HG02973 (cell line): ENCODE measurements around the gene NLGN1.
"Not testable (repeated sequence)": the region's sequence is repeated elsewhere in the genome, so short reads cannot be mapped to it uniquely, and the experiment has no call there.

Experiments
- ATAC-seq: cut with Tn5 transposase; IDR thresholded peaks from one replicate; pipeline ENCODE4 v1.9.1; 2021; ENCODE audit warnings: moderate library complexity; ENCODE audit not compliant: unreplicated experiment

NLGN1 gene

GRCh38 chr3:173429076-173429475, 31.5 kb downstream of the NLGN1 start:
- ATAC-seq, result no peak

DNA sequence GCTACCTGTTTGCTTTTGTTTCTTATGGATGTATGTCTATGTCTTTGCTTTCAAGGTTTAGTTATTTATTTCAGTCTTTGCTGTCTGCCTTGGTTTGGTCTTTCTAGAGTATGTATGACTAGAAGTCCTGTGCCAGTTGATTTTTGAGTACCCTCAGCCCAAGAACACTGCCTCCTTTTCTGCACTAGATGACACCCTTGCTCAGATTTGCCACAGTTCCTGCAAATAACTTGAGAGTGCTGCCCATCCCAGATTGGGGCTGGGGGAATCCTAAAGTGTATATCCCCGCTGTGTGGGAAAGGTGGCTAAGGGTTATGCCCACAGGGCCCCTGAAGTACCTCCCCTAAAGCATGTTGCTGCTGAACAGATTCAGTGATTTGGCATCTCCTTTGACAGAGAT, 32.0 kb downstream of the NLGN1 start:
- ATAC-seq, result no peak

- ATAC-seq, result no peak
Measured at GRCh38 chr3:173430576-173430975, 33.0 kb downstream of the NLGN1 start.

GRCh38 chr3:173439004-173439403, 41.5 kb downstream of the NLGN1 start:
- no peak for ATAC-seq

DNA sequence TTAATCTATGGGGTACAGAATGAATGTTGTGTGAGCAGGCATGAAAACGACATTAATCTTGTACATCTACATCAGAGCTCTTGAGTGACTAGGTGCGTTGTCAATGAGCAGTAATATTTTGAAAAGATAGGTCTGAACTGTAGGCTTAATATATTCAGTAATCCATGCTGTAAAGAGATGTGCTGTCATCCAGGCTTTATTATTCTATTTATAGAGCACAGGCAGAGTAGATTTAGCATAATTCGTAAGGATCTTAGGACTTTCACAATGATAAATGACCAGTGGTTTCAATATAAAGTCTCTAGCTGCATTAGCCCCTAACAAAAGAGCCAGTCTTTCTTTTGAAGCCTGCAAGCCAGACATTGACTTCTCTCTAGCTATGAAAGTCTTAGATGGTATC, 43.0 kb downstream of the NLGN1 start:
- no peak for ATAC-seq

GRCh38 chr3:173451561-173451960, 54.0 kb downstream of the NLGN1 start:
- ATAC-seq, result not testable (repeated sequence)

DNA sequence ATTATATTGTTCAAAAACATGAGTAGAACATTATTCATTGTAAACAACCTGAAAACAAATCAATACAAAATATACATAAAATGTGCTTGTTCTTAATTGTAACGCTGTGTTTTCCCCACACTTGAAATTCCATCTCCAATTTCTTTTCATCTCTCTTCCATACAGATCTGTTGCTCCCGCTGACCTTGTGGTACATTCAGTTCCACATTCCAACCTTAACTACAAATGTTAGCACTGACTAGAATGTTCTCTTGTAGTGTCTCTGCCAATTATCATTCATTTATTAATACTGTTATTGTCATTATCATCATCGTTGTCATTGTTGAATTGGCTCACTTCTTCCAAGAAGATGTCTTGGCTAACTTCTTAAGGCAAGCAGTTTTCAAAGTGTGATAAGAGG, 65.7 kb downstream of the NLGN1 start:
- ATAC-seq, result no peak

DNA sequence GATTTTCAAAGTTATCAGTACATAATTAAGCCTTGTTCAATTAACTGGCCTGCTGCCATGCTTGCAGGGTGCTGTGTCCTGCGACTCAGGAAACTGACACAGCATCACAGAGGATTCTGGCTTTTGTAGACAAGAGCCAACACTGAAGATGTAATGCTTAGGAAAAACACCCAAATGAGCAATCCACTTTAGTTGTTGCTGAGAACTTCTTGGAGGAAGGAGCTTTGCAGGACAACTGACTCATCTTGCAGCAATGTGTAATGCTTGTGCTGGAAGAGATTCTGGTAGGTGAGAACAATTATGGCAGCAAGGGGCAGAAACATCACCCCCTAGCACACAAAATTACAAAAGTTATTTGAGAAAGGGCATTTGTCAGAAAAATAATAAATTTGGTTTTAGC, 67.6 kb downstream of the NLGN1 start:
- no peak for ATAC-seq

DNA sequence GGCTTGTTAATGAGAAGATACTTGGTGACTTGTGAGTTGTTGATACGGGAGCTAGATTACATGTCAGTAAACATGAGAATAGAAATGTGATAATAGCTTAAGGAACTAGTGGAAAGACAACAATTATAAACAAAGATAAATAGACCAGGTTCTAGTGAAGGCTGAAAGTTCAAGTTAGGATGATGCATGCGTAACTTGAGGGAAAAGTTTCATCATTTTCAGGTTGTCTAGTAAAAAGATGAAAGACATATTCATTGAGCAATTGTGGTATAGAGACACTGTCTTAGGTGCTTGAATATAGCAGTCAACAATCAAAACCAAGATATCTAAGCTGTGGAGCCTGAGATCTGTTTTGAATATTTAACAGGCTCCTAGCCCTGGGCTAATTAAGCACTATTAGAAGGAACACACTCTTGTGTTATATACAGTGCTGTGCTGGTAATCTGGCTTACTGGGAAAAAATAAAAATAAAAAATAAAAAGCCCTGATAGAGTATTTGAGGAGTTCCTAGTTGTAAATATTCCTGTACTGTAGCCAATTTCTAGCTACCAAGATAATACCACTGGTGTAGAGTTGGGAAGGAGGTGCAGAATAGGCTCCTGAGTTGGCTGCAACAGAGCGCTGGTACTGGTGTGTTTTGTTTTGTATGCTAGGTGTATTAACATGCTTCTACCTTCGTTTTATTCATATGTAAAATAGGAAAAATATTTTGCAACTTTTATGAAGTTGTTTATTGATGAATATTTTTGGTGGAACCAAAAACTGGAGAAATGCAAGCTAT, 68.5 kb downstream of the NLGN1 start:
- no peak for ATAC-seq

- ATAC-seq, result no peak
Measured at GRCh38 chr3:173467501-173467900, 70.0 kb downstream of the NLGN1 start.

- no peak for ATAC-seq
Measured at GRCh38 chr3:173473237-173473636, 75.7 kb downstream of the NLGN1 start.

GRCh38 chr3:173479301-173479700, 81.8 kb downstream of the NLGN1 start:
- ATAC-seq, result no peak

DNA sequence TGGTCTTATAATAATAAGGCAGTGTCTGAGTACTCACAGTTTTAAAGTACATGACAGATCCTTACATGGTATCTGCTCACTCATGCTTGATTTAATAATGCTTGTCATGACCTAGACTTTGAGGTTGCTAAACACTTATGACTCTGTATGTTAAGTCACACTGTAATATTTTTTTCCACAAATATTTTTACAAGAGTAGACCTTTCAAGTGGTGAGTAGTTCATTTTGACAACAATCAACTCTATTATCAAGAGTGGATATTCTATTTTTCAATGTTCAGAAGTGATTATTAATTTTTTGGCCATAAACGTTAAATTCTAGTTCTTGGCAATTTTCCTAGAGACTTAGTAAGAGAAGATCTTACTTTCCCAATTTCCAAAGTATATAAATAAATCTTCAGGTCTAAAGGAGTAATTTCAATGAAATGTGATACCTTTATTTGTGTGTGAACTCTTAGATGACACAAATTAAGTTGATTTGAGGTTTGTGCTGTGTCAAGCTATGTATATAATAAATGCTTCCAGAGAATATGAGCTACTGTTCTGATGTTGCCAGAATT, 104.5 kb downstream of the NLGN1 start:
- ATAC-seq, result no peak

GRCh38 chr3:173502983-173503568, 105.5 kb downstream of the NLGN1 start:
- ATAC-seq, result no peak

DNA sequence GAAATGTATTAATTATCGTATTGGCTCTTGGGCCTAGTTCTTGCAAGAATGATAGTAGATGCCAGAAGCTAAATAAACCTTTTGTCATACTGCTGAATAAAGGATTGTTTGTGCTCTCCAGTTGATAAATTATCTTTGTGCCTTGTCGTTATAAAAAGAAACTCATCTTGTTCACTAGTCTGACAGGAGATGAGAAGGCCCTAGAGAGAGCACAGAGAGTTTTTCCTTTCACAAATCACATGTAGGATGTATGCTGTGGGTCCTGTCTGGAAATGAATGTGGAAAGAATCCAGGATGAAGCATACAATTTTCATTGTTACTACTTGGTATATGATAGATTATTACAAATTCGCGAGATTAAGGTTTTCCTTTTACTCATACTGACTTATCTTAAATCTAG, 113.0 kb downstream of the NLGN1 start:
- no peak for ATAC-seq

- ATAC-seq, result no peak
Measured at GRCh38 chr3:173513123-173513522, 115.6 kb downstream of the NLGN1 start.

GRCh38 chr3:173529062-173529711, 131.6 kb downstream of the NLGN1 start:
- peak; percentile 90 for ATAC-seq

DNA sequence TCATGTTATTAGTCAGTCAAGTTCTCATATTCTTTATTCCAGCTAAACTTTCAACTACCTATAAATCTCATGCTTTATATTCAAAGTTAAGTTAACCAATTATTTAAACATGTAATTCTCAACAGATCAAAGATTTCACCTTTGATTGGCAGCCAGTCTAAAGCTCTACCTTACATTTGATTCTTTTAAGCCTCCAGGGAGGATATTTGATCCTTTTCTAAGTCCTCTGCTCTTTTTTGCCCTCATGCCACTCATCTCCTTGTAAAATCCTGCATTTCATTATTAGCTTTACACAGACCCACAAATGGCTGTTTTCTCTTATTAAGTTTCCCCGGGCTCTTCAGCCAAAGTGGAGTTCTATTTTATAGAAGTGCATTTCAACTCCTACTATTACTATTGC, 134.1 kb downstream of the NLGN1 start:
- ATAC-seq, result no peak

- ATAC-seq, result no peak
Measured at GRCh38 chr3:173538410-173538809, 140.9 kb downstream of the NLGN1 start.

DNA sequence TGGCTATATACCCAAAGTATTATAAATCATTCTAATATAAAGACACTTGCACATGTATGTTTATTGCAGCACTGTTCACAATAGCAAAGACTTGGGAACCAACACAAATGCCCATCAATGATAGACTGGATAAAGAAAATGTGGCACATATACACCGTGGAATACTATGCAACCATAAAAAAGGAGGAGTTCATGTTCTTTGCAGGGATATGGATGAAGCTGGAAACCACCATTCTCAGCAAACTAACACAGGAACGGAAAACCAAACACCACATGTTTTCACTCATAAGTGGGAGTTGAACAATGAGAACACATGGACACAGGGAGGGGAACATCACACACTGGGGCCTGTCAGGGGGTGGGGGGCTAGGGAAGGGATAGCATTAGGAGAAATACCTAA, 148.0 kb downstream of the NLGN1 start:
- not testable (repeated sequence) for ATAC-seq

- no peak for ATAC-seq
Measured at GRCh38 chr3:173547070-173547469, 149.5 kb downstream of the NLGN1 start.

GRCh38 chr3:173548261-173548660, 150.7 kb downstream of the NLGN1 start:
- ATAC-seq, result no peak
